HG03095 (cell line): Measurements from ENCODE around the gene COA4.

ENCODE experiments used
- ATAC-seq: cut with Tn5 transposase; IDR thresholded peaks from one replicate; pipeline ENCODE4 v1.9.1; 2021; ENCODE audit warnings: moderate library complexity; ENCODE audit not compliant: unreplicated experiment

COA4 gene

DNA sequence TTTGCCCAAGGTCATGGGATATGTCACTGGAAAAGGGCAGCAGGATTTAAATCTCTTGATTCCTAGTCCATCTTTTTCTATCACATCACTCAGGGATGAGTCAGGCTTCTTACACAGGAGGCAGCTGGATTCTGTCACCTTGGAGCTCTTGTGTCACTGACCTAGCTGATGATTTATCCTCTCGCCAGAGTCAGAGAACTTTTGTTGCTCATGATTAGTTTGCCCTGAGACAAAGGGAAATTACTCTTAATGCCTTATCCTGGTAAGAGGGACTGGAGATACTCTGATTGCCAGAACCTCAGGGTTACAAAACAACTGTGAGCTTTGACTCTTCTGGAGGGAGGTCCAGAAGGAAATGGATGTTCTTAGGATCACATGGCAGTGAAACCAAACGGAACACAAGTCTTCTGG is 10.1 kb downstream of the COA4 start:
- ATAC-seq = no peak

DNA sequence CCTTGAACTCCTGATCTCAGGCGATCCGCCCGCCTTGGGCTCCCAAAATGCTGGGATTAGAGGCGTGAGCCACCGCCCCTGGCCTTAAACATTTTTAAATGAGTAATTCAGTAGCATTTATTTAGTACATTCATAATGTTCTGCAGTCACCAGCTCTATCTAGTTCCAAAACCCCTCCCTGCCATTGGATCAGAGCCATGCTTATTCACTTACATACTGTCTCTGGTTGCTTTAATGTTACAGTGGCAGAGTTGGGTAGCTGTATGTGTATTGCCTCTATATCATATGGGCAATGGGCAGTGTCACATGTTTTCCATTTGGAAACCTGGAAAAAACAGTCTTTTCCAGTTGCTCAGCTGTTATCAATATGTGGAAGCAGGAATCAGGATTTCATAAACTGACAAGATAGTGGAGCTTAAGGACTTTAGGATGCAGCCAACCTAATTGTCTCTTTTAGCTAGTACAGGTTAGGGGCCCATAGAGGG is 10.5 kb downstream of the COA4 start:
- no peak for ATAC-seq

DNA sequence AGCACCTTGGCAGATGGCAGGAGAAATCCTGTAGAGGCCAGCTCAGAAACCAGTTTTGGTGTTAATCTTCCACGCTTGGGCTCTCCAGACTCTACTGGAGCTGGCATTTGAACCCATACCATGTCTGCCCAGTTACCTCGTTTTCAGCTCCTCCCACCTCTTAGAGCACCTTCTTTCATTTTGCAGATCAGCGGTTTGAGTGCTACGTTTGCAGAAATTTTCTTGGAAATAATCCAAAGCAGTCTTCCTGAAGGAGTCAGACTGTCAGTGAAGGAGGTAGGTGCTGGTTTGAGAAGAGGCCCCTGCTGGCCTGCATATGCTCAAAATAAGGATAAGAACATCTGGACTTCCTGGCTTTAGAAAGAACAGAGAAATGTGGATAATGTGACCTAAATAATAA is 13.7 kb downstream of the COA4 start:
- no peak for ATAC-seq

DNA sequence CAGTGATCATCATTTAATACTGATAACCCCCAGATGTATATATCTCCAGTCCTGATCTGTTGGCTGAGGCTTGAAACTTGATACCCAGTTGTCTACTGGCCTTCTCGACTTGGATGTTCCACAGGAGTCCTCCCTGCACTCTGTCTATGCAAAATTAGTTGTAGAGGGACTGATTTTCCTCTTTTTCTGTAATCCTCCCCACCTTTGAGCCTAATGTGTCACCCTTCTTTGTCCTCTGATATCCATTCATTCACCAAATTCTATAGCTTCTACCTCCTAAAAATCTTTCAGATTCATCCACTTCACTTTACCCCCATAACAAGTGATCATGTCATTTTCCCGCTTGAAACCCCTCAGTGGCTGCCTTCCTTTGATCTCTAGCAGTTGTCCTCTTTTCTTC is 16.4 kb downstream of the COA4 start:
- ATAC-seq = no peak

DNA sequence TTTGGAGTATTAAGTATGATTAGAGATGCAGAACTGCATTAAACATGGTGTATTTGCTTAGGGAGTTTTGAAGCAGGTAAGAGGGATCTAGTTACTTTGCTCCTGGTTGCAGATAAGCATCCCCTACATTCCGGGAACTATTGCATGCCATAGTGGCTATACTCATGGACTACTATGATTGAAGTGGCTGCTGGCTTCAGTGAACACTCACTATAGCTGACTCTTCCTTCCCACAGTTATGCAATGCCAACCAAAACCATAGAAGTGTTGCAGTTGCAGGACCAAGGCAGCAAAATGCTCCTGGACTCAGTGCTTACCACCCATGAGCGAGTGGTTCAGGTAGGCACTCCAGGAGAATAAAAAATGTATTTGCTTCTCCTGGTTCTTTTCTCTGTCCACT is 17.0 kb downstream of the COA4 start:
- ATAC-seq = no peak

DNA sequence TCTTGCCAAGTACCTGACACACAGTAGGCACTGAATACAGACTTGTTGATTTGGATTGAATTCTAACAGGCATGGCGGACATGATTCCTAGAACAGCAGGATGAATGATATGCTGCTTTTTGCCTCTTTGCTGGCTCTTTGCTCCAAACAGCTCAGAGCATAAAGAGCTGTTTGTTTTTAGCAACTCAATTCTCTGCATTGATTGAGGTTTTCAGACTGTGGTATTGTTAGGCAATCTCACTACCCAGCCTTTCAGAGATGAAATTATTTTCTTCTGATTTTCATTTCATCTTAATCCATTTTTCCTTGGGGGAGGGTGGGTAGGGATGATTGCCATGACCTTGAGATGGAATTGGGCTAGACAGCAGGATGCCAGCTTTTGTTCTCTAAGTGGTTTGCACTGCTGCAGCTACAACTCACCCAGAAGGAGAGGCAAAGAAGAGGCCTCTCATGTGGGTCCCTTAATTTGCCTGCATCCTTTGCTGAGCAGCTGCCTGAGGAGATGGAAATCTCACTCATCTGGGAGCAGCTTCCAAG is 20.5 kb downstream of the COA4 start:
- no peak for ATAC-seq

DNA sequence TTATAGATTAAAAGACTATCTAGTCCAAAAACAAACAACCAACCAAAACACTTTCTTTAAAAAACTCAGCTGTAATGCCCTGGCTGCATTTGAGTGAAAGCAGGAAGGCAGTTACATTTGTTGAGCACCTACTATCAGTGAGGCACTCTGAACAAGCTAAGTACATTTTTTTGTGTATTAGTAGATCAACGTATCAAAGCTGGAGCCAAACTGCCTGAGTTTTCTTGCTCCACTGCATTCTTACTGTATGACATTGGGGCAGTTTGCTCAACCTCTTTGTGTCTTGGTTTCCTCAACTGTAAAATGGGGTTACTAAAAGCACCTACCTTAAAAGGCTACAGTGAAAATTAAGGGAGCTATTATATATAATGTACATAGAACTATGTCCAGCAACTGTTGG is 22.0 kb downstream of the COA4 start:
- ATAC-seq = no peak

DNA sequence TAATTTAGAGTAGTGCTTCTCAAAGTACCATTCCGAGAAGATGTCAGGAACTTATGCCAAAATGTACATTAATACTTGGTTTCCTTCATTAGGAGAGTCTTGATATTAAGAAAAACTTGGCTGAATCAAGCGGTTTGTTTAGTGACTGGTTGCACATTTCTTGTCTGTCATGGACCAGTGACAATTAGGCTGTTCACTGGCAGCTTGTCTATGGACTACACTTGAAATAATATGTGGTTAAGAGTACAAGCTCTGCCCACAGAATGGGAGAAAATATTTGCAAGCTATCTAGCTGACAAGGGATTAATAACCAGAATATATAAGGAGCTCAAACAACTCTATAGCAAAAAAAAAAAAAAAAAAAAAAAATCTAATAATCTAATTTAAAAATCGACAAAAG is 24.6 kb downstream of the COA4 start:
- no peak for ATAC-seq

DNA sequence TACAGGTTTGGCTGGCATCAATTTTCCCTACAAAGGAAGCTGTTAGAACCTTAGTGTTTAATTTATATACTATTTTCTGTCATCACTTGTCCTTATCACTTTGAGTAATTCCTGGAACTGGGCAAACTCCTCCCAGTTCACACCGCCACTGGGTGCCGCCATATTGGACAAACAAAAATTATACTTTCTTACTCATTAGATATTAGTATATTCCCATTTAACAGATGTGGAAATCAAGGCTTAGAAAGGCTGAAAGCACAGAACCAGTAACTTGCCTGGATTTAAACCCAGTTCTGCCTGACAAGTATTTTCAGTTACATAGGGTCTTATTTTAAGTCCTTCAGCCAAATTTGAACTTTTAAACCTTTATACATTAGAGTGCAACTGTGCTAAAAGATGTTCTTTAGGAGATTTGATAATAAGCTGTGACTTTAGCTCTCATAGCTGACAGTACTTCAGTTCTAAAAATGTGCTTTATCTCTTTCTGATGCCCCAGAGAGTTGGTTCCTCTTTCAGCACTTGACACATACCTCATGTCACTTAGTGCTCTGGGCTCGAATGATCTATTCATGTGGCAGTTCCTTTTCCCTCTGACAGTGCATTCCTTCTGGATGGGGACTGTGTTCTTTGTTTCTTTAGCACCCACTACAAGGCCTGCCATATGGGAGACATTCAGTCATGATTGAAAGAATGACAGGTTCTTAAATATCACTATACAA is 25.4 kb downstream of the COA4 start:
- ATAC-seq = no peak

DNA sequence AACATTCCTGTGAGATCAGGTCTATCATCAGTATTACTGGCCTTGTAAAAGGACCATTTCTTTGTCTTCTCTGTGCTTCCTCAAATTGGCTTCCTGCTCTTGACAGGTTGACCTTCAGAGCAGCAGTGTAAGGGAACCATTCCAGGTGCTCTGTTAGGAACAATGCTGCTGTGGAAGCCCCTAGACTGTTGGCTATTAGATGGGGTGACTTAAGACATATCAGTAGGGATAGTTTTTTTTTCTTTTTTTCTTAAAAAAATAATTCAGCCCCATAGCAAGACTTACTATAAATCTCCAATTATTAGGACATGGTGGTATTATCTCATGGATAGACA is 37.6 kb downstream of the COA4 start:
- no peak for ATAC-seq

DNA sequence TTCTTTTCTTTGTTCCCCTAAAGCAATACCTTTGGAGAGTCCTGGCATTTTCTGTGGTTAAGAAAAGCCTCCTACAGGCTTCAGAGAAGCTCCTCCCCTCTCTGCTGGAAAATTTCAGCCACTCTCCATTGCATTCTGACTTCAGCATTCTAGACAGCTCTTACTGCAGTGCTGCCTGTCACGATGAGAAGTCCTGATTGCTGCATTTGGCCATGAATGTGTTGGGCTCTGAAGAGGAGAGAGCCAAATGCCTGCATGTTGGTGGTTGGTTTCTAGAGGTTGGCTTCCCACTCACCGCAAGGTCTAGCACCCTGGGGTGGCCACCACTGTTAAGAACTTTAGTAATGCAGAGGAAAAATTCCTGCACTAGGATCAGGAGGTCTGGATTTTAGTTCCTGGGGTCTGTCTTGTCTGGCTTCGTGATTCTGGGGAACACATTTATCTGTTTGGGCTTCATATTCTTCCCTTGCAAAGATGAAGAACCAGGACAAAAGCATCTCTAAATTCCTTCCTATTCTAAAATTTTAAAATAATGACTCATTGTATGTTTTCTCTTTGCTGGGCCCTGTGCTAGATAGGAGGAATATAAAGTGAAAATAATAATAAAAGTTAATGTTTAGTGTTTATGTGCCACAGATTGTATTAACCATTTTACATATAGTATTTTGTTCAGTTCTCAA is 38.1 kb downstream of the COA4 start:
- ATAC-seq = no peak

DNA sequence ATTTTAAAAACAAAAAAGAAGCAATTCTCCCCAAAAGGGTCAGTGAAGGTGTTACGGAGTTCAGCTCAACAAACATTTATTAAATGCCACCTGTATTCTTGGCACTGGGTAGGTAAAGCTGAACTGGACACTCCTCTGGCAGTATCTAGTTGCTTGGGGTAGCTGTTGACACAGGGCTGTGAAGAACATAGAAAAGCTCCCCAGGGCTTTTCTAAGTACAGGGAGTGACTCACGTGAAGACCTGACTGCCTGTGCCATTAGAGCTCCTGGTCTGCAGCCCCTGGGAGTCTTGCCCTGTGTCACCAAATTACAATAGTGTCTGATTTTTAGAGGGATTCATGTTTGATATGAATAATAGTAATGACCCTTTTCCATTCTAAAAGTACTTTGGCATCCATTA is 43.6 kb downstream of the COA4 start:
- ATAC-seq = no peak

DNA sequence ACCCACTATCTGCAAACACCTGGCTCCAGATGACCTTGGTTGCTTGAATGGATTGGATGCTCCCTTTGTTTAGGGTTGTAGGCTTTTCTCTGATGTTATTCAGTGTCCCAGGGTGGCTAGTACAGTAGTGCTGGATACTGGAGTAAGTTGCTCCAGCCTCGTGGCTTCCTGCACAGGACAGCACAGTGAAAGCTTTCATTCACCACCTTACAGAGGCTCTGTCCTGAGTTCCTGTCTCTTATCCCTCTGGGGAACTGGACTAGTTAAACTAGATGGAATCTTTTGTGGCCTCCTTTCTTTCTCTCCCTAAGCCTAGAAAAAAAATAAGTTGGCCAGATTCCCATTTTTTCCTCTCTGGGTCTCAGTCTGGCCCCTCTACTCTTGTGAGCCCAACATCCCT is 46.4 kb downstream of the COA4 start:
- no peak for ATAC-seq
